GM10248 (cell line): Measurements from ENCODE around the gene KLK3.

Experiments used
- CTCF ChIA-PET: fragments of 300-600 bp; sonication (Branson Sonifier 250); formaldehyde crosslinking; extraction: SDS; loops from one replicate; lab custom pipeline; 2021; ENCODE audit warnings: antibody characterized with exemption; lab: Yijun Ruan, JAX
- POLR2A ChIA-PET: fragments of 350-650 bp; sonication (Branson Sonifier 250); formaldehyde crosslinking; extraction: SDS; loops from one replicate; lab custom pipeline; 2020; ENCODE audit warnings: antibody characterized with exemption; lab: Yijun Ruan, JAX
- DNase-seq: peaks from one replicate; pipeline ENCODE4 v3.0.0; 2012; ENCODE audit errors: extremely low spot score
- TF ChIP-seq, protein P1 (sequence below): IDR thresholded peaks from 2 replicates; pipeline ENCODE4 v1.5.1; 2012; ENCODE audit warnings: mild to moderate bottlenecking, low read depth; ENCODE audit errors: extremely low read depth, missing control alignments, control extremely low read depth

KLK3 gene

DNA sequence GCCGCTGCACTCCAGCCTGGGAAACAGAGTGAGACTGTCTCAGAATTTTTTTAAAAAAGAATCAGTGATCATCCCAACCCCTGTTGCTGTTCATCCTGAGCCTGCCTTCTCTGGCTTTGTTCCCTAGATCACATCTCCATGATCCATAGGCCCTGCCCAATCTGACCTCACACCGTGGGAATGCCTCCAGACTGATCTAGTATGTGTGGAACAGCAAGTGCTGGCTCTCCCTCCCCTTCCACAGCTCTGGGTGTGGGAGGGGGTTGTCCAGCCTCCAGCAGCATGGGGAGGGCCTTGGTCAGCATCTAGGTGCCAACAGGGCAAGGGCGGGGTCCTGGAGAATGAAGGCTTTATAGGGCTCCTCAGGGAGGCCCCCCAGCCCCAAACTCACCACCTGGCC is 18.3 kb downstream of the KLK3 start, which contains the start of gene KLK2:
KLK2 (plus strand) TSS at position 384 of the 400 bp plus-strand sequence. CDS start 35 bp downstream, outside the sequence.
- DNase-seq: no peak
- TF ChIP-seq, protein P1, sequence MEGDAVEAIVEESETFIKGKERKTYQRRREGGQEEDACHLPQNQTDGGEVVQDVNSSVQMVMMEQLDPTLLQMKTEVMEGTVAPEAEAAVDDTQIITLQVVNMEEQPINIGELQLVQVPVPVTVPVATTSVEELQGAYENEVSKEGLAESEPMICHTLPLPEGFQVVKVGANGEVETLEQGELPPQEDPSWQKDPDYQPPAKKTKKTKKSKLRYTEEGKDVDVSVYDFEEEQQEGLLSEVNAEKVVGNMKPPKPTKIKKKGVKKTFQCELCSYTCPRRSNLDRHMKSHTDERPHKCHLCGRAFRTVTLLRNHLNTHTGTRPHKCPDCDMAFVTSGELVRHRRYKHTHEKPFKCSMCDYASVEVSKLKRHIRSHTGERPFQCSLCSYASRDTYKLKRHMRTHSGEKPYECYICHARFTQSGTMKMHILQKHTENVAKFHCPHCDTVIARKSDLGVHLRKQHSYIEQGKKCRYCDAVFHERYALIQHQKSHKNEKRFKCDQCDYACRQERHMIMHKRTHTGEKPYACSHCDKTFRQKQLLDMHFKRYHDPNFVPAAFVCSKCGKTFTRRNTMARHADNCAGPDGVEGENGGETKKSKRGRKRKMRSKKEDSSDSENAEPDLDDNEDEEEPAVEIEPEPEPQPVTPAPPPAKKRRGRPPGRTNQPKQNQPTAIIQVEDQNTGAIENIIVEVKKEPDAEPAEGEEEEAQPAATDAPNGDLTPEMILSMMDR: no peak
- POLR2A ChIA-PET: no interaction called here
- CTCF ChIA-PET: interaction anchor here (0.9 to 2.3 kb wide), 6 partner anchors 9 to 504 kb away, joined by 3 to 6 read pairs (median 4); no protein-coding TSS in a partner anchor

DNA sequence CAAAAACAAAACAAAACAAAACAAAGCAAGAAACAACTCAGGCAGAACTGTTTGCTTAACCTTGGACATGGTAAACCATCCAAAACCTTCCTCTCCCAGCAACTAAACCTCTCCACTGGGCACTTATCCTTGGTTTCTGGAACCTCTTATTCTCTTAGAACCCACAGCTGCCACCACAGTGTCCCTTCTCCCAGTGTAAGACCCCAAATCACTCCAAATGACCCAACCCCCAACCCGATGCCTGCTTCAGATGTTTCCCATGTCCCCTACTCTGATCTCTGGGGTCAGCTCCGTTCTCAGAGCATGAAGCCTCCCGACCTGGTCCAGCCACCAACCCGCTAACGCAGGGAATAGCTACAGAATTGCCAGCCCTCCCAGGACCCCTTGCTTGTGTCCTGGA is 19.5 kb downstream of the KLK3 start:
- TF ChIP-seq, protein P1: no peak
- ChIA-PET CTCF (interaction anchor here (1.3 to 2.3 kb wide), 5 partner anchors 9 to 505 kb away, joined by 3 to 9 read pairs (median 5); no protein-coding TSS in a partner anchor), POLR2A (interaction anchor here (0.6 kb wide), 1 partner anchor 20 kb away, joined by 6 read pairs; no protein-coding TSS in a partner anchor)
- no peak for DNase-seq

DNA sequence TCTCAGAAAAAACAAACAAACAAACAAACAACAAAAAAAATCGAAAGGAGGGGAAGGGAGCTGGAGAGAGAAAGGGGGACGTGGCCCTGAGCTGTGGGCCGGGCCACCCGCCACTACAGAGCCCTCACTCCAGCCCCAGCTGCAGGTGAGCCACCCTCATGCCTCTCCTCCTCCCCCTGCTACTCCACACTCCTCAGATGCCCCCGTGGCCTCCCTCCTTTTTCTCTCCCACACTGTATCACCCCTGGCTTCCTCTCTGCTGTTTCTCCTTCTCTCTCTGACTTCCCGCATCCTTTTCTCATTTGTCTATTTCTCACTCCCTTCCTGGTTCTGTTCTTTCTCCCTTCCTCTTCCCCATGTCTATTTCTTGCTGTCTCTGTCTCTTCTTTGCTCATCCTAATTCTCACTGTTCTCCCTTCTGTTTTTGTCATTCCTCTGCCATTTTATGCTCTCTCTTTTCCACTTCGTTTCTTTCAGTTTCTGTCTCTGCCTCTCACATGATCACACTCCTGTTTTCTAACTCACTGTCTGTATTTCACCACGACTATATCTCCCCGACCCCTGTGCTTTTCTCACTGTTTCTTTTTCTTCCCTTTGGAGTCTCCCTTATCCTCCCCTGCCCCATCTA is 21.2 kb downstream of the KLK3 start:
- peak; percentile 61 for DNase-seq
- TF ChIP-seq, protein P1: no peak
- ChIA-PET POLR2A (no interaction called here), CTCF (interaction anchor here (1.9 kb wide), 1 partner anchor 46 kb away, joined by 9 read pairs; no protein-coding TSS in a partner anchor)

DNA sequence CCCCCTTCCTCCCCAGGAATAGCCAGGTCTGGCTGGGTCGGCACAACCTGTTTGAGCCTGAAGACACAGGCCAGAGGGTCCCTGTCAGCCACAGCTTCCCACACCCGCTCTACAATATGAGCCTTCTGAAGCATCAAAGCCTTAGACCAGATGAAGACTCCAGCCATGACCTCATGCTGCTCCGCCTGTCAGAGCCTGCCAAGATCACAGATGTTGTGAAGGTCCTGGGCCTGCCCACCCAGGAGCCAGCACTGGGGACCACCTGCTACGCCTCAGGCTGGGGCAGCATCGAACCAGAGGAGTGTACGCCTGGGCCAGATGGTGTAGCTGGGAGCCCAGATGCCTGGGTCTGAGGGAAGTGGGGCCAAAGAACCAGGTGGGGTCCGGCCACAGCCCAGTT is 21.7 kb downstream of the KLK3 start:
- ChIA-PET CTCF (no interaction called here), POLR2A (no interaction called here)
- DNase-seq: no peak
- TF ChIP-seq, protein P1: no peak

DNA sequence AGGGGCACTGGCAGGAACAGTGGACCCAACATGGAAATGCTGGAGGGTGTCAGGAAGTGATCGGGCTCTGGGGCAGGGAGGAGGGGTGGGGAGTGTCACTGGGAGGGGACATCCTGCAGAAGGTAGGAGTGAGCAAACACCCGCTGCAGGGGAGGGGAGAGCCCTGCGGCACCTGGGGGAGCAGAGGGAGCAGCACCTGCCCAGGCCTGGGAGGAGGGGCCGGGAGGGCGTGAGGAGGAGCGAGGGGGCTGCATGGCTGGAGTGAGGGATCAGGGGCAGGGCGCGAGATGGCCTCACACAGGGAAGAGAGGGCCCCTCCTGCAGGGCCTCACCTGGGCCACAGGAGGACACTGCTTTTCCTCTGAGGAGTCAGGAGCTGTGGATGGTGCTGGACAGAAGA is 22.6 kb downstream of the KLK3 start:
- DNase-seq: no peak
- ChIA-PET POLR2A (no interaction called here), CTCF (interaction anchor here (1.1 kb wide), 1 partner anchor 19 kb away, joined by 3 read pairs; no protein-coding TSS in a partner anchor)
- TF ChIP-seq, protein P1: no peak

DNA sequence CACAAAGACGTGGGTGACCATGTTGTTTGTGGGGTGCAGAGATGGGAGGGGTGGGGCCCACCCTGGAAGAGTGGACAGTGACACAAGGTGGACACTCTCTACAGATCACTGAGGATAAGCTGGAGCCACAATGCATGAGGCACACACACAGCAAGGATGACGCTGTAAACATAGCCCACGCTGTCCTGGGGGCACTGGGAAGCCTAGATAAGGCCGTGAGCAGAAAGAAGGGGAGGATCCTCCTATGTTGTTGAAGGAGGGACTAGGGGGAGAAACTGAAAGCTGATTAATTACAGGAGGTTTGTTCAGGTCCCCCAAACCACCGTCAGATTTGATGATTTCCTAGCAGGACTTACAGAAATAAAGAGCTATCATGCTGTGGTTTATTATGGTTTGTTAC is 24.1 kb downstream of the KLK3 start:
- TF ChIP-seq, protein P1: no peak
- DNase-seq: no peak
- POLR2A ChIA-PET: no interaction called here
- CTCF ChIA-PET: interaction anchor here (0.9 to 1.3 kb wide), 3 partner anchors 9 to 43 kb away, joined by 3 to 6 read pairs (median 3); no protein-coding TSS in a partner anchor
